Measurements from ENCODE around the gene NCAM1.

The NCAM1 gene

GRCh38 chr11:113174882-113175281, 213.7 kb downstream of the NCAM1 start:
- no peak for DNase-seq

GRCh38 chr11:113176599-113177360, 215.6 kb downstream of the NCAM1 start:
- no peak for DNase-seq

- no peak for DNase-seq
Measured at GRCh38 chr11:113177671-113178070, 216.5 kb downstream of the NCAM1 start.

DNA sequence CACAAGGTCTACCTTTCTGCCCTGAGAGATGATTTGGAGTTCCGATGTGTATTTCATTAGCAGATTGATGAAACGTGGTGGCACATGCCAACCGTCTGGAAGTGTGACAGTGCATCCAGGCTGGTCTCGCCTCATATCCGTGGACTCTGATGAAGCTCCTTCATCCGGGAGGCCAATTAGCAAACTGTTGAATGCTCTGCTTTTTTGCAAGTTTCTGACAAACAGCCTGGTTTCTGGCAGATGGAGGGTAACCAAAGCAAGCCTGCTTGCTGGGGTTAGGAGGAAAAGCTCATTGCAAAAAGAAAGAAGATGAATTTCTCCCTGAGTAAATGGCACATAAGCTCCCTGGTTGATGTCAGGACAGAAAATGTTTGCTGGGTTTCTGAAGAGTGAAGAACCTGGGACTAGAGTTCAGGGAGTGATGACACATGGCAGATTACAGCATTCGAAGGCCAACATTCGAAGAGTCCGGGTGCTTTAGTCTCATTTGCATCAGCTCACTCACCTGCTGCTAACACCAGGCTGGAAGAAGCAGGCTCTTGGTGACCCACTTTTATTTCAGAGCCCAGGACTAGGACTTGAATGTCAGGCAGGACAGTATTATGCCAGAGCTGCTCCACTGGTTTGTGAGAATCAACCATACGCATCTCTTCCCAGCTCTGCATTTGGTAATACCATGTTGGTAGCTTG, 217.3 kb downstream of the NCAM1 start:
- no peak for DNase-seq

DNA sequence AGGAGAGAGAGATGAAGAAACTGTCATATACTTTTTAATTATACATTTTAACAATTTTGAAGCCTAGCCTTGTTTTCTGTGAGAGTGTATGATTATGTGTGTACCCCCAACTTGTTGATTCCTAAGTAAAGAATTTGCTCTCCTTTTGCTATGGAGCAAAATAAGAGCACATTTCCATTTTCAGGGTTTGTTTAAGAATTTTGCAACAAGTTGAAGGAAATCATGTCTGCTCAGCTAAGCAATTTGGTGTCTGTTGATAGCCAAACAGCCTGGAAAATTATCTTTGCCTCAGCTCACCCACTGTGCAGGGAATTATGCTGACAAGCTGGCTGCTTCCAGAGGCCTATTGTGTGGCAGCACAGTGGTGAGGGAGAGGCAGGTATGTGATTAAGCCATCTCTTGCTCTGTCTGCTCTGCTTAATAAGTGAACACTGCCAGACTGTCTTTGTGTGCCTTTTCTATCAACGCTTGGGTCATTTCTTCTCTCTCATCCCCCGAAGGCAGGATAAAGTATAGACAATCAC, 218.0 kb downstream of the NCAM1 start:
- no peak for DNase-seq

- no peak for DNase-seq
Measured at GRCh38 chr11:113181094-113181493, 219.9 kb downstream of the NCAM1 start.

- no peak for DNase-seq
Measured at GRCh38 chr11:113182288-113182687, 221.1 kb downstream of the NCAM1 start.

- DNase-seq, result no peak
Measured at GRCh38 chr11:113184498-113184897, 223.3 kb downstream of the NCAM1 start.

GRCh38 chr11:113188371-113188834, 227.2 kb downstream of the NCAM1 start:
- no peak for DNase-seq

GRCh38 chr11:113189909-113190667, 228.9 kb downstream of the NCAM1 start:
- DNase-seq, result no peak

DNA sequence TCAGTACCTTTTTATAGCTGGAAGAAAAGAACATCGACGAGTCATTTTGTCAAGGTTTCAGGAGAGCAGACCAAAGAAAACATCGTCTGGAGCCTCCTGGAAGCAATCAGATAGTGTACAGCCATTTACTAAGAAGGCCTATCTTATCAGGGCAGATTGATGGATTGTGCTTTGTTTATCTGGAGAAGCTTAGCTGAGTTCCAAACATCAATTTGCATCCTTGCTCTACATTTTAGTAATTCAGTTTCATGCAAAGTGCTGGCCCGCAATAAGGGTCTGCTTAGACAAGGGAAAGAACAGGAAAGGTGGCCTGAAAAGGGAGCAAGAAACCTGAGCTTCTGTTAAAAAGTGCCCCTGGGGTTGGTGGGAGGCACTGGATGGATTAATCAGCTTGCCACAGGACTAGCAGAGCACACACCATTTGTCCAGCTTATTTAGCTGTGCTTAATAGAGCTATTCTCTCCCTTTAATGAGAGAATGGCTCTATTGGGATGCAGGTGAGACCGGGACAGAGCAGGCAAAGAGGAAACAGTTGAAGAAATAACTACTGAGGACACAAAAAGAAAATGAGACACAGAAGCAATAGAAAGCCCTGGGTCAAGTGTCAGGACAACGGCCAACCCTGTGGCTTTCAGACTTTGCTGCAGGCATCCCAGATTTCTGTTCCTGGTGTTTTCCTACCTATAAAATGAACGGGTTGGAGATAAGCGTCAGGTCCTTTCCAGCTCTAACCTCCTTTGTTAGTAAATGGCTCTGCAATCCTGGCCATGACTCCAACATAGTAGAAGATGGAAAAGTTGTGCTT, 231.1 kb downstream of the NCAM1 start:
- DNase-seq, result no peak

DNA sequence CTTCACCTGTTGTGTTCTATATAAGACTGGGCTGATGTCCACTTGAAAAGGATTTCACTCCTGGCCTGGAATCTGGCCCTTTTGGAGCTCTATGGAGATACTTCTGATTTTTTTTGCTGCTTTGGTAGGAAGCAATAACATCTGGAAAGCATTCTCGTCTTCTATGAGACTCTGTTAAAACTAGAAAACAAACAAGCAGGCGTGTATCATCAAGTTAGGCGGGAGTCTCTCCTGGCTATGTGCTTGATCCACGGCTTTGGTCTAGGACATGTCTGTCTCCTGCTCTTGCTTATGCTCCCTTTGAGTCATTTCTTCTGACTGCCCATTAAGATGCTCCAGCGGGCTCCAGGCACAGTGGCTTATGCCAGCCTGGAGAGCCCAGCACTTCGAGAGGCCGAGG, 231.8 kb downstream of the NCAM1 start:
- DNase-seq, result no peak

GRCh38 chr11:113193946-113194345, 232.7 kb downstream of the NCAM1 start:
- no peak for DNase-seq

DNA sequence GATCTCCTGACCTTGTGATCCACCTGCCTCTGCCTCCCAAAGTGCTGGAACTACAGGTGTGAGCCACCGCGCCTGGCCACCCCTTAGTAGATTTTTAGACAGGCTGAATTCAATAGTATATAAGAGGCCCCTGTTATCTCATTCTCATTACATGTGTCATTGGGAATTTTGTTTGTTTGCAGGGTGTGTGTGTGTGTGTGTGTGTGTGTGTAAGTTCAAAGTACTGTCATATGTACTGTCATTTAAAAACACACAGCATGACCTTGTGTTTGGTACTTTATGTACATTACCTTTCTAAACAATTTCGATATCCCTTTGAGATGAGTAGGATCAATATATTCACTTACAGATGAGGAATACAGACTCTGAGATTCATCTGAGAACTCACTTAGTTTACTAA, 234.5 kb downstream of the NCAM1 start:
- no peak for DNase-seq

DNA sequence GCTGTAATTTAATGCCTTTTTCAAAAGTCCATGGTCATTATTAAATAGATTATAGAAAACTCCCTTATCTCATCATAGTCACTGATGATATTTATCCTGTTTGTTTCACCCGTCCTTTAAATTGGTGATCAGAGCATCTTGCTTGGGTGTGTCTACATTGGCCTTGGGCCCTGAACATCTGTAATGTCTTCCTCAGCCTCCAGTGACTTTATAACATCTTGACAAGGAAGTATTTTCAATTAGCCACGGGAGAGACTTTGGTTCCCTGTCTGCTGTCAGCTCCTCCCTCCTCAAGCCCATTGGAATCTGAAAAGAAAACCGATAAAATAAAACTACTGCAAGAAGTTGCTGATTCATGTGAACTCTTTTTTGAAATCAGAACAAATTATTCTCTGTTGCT, 236.2 kb downstream of the NCAM1 start:
- DNase-seq, result no peak

DNA sequence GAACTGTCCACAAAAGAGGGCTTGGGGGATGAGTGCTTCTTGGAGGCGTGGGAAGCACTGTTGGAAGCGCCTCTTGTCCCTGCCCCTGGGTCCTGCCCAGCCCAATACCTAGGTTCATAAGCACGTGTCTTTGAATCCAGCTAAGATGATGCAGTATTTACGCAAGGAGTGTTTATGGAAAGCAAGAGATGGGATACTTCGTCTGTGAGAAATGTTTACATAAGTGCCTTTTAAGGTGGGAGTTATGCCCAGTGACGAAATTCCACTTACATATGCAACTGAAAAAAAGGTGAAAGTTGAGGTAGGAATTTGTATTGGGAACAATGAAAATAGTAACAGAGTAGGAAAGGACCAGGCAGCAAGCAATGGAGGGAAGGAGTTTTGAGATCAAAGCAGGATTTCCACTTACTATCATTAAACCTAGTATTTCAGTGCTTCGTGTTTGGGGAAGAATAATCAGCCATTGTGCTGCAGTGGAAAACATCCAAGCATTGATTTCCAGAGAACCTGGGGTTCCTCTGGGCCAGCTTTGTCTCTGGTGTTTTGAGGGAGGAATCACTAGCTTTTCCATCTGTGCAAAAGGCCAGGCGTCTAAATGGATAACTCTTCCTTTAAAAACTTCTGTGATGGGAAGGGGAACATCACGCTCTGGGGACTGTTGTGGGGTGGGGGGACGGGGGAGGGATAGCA, 237.9 kb downstream of the NCAM1 start:
- DNase-seq, result no peak

DNA sequence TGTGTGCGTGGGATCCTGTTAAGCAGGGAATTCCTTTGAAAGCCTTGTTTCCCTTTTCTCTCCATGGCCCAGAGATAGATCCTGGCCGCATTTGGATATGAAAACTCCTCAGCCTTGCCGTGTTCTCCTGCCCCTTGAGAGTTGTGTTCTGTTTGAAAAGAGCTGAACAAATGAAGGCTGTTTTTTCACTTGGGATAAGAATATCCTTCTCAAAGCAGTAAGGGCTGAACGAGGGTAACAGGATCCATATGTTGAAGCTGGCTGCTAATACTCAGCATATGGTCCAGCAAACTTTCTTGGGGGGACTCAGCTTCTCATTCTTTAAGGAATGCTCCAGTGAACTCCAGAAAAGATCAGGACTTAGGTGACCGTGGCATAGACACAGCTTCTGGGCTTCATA, 238.6 kb downstream of the NCAM1 start:
- no peak for DNase-seq

DNA sequence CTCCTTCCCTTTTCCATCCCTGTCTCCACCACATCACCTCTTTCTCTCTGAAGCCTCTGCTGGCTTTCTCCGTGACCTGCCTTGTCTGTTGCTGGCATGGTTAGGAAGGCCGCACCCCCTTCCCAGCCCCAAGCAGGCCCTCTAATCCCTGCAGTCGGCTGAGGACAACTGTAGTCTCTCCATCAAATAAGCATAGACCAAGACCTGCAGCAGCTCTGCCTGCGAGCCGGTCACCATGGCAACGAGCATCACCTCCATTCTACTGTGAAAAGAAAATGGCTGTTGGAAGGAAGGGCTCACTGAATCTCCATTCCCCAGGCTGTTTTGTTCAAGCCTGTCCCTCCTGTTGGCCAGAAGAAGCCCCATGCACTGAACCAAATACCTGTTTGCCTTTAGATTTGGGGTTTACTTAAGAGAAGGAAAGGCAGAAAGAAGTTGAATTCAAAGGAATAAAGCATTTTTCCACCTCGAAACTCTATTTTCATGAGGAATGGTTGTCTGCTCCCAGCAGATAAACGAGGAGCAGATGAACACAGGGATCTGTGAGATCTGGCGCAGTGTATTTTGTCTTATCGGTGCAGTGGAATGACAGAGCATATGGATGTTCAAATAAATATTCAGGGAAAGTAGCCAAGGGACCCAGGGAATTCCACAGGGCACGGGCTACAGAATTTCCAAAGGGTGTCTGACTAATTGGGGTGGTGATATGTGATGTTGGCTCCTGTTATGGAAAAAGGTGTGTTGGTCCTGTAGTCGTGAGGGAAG, 240.0 kb downstream of the NCAM1 start:
- DNase-seq, result no peak

- no peak for DNase-seq
Measured at GRCh38 chr11:113202431-113202830, 241.2 kb downstream of the NCAM1 start.

- DNase-seq, result no peak
Measured at GRCh38 chr11:113203141-113203753, 242.0 kb downstream of the NCAM1 start.

- DNase-seq, result no peak
Measured at GRCh38 chr11:113204280-113204679, 243.1 kb downstream of the NCAM1 start.

Data from SHP77 treated with DMSO at 0.1 percent for 48 hours (cell line).